ENCODE results near the gene ZBTB17.

GRCh38 chr1:16011936-16012589 lies 36.2 kb upstream of the ZBTB17 start:
- TF ChIP-seq ZNF274 (IDR thresholded peaks at IDR 0.05; ENCODE audit: low read depth, low read length) (no peak), YY1 (IDR thresholded peaks at IDR 0.05; ENCODE audit: insufficient read depth, insufficient read length) (no peak)

All from NT2/D1 (cell line).